Posterior cingulate gyrus (tissue), 11 donors: Measurements from ENCODE around the gene B3GNT4.
"Not testable (repeated sequence)": the region's sequence is repeated elsewhere in the genome, so short reads cannot be mapped to it uniquely, and the experiment has no call there.

Experiments
- DNase-seq, 10 donors: peaks; one replicate each; pipeline versions ENCODE4 v3.0.0 to v3.0.0-alpha.2; 2020 to 2021; ENCODE audit warnings: mixed read lengths in 3 of 10
- intact Hi-C: fragments of 100-400 bp; cut with DNase I; formaldehyde crosslinking; loops from one replicate; pipeline ENCODE4 v1.15.1; 2023

B3GNT4 gene

DNA sequence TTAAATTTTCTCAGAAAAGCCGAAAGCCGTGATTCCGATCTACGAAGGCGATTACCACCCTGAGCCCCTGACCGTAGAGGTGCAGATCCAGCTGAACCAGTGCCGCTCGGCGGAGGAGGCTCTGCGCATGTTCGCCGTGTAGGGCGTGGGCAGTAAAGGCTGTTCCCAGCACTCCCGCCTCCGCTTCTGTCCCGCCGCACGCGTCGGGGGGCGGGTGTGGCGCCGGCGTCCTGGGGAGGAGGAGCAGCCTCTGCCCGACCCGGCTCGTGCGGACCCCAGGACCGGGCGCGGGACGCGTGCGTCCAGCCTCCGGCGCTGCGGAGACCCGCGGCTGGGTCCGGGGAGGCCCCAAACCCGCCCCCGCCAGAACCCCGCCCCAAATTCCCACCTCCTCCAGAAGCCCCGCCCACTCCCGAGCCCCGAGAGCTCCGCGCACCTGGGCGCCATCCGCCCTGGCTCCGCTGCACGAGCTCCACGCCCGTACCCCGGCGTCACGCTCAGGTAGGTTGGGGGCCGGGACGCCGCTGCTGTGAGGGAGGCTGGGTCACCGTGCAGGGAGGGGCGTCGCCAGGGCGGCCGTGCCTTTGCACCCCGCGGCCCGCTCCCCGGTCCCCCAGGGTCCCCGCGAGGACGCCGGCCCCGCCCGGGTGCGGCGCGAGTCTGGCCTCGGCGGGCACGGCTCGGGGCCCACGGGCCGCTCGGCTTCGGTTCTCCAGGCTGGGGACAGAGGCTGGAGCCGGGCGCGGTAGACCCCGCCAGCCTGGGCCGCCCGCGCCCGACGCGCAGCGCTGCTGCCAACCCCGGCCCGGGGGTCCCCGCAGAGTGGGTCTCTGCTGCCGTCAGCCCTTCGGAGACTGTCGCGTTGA is at the start of gene B3GNT4:
Gene B3GNT4, plus strand, starts transcription at position 409 of the 866 bp plus-strand sequence. CDS start 910 bp downstream, outside the sequence.
- intact Hi-C loops, result no loop called here
- DNase-seq, result peak in 9 of 10 donors; percentile 36 to 96 (median 68)

DNA sequence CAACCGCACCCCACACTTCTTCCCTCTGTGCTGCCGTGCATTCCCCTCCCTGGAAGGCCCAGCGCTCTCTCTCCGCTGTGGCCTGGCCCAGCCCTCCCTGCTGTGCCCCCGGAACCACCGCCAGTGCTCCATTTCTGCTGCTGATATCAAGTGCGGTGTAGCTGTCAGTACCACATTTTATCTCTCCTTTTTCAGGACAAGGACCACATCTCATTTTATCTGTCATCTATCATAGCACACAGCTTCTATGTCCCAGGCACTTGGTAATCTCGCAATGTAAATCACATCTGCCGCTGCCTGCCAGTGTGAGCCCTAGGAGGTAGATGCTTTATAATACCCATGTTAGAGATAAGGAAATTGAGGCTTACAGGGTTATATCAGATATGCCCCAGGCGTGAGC is 47.8 kb upstream of the B3GNT4 start:
- intact Hi-C loops, result no loop called here
- no peak for DNase-seq

DNA sequence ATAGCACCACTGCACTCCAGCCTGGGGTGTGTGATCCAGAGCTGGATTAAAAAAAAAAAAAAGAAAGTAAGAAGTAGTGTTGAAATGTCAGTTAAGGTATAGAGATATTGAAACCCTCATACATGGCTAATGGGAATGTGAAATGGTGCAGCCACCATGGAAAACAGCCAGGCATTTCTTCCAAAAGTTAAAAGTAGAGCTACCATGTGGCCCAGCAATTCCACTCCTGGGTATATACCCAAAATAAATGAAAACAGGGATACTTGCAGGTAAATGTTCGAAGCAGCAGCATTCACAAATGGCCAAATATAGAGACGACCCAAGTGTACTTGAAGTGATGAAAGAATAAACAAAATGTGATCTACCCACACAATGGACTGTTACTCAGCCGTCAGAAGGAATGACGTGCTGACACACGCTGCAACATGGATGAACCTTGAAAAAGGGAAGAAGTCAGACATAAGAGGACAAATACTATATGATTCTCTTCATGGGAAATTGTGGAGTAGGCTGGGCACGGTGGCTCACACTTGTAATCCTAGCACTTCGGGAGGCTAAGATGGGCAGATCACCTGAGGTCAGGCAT is 44.7 kb upstream of the B3GNT4 start:
- DNase-seq, result peak in 1 of 10 donors; percentile 5
- intact Hi-C loops, result no loop called here

DNA sequence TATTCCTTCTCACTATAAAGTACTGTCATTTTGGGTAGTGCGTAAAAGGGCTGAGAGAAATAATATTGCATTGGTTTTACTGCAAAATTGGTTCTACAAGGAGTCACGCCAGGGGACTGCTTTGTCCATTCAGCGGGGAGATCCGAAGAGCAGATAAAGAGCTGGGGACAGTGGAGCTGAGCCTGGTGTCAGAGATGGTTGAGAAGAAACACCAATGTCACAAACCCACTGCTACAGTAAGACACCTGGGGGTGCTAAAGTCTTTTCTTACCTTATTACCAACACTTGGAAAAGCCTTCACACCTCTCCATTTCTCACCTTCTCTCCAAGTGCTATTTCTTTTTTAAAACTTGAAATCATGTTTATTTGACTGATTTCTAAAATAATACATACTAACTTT is 43.6 kb upstream of the B3GNT4 start:
- intact Hi-C loops, result no loop called here

DNA sequence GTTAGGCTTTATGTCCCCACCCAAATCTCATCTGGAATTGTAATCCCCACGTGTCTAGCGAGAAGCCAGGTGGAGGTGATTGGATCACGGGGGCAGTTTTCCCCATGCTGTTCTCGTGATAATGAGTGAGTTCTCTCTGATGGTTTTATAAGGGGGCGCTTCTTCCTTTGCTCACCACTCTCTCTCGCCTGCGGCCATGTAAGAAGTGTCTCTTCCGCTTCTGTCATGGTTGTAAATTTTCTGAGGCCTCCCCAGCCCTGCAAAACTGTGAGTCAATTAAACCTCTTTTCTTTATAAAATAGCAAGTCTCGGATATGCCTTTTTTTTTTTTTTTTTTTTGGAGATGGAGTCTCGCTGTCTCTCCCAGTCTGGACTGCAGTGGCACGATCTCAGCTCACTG is 42.7 kb upstream of the B3GNT4 start:
- intact Hi-C loops, result no loop called here
- DNase-seq, result peak in 1 of 10 donors; percentile 47

More for the DNA sequence above, 43.6 kb upstream of the B3GNT4 start:
- no peak for DNase-seq

DNA sequence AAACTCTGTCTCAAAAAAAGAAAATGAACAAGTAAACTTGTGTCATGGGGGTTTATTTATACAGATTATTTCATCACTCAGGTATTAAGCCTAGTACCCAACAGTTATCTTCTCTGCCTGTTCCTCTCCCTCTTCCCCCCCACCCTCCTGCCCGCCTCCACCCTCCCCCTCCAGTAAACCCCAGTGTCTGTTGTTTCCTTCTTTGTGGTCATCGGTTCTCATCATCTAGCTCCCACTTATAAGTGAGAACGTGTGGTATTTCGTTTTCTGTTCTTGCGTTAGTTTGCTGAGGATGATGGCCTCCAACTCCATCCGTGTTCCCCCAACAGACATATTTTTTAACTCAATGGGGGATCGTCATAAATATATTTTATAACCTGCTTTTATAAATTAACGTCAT is 41.8 kb upstream of the B3GNT4 start:
- intact Hi-C loops, result no loop called here
- no peak for DNase-seq

DNA sequence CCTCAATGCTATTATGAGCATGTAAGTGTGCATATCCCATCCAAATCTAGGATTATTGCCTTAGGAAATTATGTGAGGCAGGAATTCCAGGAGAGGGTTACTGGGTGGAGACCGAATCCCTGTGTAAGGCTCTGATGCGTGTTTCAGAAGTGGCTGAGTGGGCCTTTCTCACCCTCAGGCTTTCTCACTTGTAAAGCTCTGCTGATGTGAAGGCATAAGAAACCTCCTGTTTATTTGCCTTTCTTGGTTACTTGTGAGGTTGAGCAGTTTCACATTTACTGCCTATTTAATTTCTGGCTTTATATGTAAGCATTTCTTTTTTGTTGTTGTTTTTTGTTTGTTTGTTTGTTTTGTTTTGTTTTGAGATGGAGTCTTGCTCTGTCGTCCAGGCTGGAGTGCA is 40.5 kb upstream of the B3GNT4 start:
- DNase-seq, result peak in 1 of 10 donors; percentile 6
- intact Hi-C loops, result no loop called here

DNA sequence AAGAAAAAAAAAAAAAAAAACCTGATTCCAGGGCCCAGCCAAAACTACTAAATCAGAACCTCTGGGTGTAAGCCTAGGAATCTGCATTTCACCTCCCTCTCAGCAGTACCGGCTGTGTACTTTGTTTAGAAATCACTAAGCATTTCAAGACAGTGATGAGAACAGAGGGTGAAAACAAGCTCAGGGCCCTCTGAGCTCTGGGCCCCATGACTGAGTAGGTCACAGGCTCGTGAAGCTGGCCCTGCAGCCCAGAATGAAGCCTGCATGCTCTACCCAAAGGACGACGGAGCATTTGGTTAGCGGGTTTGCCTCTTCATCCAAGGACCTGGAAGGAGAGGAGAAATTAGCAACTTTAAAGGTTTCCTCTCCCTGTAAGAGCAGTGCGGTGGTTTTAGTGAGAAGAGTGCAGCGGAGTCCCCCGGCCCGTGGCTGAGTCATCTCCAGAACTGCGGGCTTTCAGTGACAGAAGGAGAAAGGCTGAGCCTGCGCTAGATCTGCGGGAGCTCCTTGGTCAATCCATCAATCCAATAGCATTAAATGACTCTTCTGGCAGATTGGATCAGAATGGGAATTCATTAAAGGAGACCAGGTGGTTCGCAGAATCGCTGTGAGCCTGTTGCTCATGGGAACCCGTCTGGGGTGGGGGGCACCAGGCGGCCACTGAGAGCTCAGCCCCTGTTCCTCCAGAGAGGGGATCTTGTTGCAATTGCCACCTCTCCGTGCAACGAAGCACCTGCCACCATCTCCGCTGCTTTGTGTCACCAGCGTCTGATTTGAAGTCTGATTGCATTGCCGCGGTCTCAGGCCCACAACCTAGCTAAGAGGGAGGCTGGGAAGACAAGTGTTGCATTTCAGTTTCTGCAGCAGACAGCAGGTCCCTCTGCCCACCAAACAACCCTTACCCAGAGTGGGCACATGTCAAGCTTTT is 36.8 kb upstream of the B3GNT4 start:
- intact Hi-C loops, result no loop called here

DNA sequence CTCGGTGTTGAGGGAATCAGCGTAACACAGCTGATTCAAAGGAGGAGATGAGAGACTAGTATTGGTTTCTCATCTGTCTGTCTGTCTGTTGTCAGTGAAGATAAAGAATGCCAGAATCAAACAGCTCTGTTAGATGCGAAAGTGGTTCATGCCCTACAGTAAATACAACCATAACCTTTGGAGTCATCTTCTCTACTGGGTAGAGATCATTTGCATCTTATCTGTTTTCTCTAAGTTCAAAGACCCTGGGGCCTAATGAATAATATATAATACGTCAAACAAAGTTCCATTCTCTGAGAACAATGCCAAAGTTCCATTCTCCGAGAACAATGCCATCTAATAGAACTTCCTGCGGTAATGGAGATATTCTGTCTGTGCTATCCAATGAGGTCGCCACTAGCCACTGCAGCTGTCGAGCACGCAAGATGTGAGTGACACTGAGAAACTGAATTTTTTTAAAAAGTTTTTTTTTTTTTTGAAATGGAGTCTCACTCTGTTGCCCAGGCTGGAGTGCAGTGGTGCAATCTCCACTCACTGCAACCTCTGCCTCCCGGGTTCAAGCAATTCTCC is 36.1 kb upstream of the B3GNT4 start:
- no peak for DNase-seq
- intact Hi-C loops, result no loop called here

More for the DNA sequence above, 36.8 kb upstream of the B3GNT4 start:
- DNase-seq, result peak in 1 of 10 donors; percentile 61

DNA sequence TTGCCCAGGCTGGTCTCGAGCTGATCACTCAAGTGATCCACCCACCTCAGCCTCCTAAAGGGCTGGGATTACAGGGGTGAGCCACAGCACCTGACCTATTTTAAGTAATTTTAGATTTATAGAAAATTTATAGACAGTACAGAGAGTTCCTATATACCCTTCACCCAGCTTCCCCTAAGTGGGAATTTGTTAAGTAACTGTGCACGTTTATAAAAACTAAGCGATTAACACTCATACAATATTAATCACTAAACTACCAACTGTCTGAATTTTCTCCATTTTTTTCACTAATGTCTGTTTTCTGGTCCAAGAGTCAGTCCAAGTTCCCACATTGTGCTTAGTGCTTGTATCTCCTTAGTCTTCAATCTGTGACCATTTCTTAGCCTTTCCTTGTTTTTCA is 35.0 kb upstream of the B3GNT4 start:
- intact Hi-C loops, result no loop called here
- DNase-seq, result peak in 1 of 10 donors; percentile 34

DNA sequence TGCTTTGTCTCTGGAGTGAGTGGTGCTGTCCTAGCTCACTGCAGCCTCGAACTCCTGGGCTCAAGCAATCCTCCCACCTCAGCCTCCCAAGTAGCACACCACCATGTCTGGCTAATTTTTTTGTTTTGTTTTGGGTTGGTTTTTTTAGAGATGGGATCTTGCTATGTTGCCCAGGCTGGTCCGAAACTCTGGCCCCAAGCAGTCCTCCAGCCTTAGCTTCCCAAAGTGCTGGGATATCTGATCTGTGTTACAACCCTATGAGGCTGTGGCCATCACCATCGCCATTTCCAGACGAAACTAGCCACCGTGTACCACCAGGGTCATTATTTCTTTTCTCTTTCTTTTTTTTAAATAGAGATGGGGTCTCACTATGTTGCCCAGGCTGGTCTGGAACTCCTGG is 32.1 kb upstream of the B3GNT4 start:
- intact Hi-C loops, result no loop called here
- no peak for DNase-seq

DNA sequence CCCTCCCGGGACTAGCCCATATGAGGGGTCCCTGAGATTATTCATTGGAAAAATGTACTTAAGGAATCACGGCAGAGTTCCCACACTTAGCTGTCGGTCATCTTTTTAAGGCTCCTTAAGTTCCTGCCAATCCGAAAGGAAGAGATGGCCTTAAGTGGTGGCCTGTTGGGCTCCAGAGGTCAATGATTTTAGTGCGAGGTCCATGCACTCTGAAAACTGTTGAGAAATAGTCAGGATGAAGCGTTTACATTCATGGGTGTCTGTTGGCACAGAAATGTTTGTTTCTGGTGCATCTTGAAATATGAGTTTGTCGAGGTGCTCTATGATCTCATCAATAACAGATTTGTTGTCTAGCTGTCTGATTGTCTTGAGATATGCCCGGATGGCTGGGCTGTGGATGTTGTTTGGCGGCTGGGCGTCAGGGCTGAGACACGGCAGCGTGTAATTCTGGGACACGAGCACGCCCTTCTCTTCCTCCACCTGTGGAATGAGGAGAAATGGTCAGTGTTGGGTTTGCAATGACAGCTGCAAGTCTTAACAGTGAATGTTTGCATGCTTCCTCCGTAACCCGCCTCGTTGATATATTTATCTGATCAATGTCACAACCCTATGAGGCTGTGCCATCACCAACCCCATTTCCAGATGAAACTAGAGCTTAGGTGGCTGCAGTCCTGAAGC is 31.1 kb upstream of the B3GNT4 start:
- intact Hi-C loops, result no loop called here
- peak in 2 of 10 donors; percentile 1 to 51 for DNase-seq

DNA sequence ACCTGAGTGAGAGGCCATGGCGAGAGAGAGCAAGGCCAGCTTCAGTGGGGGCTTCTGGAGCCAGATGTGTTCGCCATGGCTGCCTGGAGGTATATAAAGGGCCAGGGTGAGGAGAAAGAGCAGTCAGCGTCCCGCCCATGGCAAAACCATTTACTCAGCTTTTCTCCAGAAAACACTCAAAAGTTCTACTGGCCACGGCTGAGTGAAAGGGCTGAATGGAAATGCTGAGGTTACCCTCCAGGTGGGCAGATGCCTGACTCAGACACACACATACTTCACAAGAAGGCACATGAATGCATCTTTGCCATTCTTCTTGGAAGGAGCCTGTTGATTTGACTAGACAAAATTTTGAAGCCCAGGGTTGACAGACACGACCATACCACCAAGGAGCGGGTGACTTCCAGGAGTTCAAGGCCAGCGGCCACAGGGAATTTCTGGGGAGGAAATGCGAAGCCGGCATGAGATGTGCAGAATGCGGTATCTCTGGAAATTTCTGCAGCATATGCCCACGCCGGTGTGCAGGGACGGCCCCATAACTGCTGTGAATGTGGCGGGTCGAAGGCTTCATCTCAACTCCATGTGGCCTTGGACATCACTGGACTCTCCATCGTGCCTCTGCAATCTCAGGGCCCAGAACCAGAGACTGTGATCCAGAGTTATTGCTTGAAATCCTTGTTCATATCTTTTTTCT is 29.2 kb upstream of the B3GNT4 start, which contains the start of gene IL31:
Gene IL31, minus strand, starts transcription at position 67 of the 691 bp plus-strand sequence. Its CDS starts 49 bp downstream, at position 18.
- intact Hi-C loops, result no loop called here
- DNase-seq, result peak in 2 of 10 donors; percentile 62 to 67

DNA sequence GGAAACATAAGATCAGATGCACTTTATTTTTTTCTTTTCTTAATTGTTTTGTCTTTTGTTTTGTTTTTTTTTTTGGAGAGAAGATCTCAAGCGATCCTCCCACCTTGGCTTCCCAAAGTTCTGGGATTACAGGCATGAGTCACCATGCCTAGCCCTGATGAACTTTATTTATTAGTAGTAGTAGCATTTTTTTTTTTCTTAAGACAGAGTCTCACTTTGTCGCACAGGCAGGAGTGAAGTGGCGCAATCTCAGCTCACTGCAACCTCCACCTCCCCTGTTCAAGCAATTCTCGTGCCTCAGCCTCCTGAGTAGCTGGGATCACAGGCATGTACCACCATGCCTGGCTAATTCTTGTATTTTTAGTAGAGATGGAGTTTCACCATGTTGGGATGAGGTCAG is 27.0 kb upstream of the B3GNT4 start:
- intact Hi-C loops, result not testable (repeated sequence)
- DNase-seq, result peak in 1 of 10 donors; percentile 18

DNA sequence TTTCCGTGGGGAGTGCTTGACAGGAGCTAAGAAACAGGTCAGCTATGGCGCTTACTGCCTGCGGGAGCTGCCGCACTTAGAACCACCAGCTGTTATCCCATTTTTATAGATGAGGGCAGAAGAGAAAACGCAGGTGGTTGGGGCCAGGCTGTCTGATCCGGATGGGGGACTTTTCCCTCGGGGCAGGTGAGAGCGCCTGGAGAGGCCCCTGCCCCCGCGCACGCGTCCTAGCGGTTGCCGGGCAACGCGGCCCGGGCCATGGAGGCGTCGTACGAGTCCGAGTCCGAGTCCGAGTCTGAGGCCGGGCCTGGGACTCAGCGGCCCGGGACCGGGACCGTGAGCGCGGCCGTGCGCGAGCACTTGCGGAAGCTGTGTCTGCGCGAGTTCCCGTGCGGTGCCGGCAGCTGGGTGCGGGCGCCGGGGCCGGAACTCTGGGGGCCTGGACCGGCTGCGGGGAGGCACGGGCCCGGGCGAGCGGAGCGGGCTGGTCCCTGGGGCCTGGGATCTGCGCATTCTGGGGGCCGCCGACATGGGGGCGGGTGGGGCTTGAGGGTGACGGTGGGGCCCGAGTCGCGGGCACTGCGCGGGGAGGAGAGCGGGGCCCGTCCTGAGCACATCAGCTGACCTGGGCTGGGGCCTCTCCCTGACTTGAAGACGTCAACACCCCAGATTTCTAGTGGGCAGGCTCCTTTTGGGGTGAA is 20.5 kb upstream of the B3GNT4 start, which contains the start of gene LRRC43:
Gene LRRC43, plus strand, starts transcription at position 237 of the 701 bp plus-strand sequence. Its CDS starts 22 bp downstream, at position 259.
- intact Hi-C loops, result no loop called here
- peak in 7 of 10 donors; percentile 17 to 91 (median 46) for DNase-seq

DNA sequence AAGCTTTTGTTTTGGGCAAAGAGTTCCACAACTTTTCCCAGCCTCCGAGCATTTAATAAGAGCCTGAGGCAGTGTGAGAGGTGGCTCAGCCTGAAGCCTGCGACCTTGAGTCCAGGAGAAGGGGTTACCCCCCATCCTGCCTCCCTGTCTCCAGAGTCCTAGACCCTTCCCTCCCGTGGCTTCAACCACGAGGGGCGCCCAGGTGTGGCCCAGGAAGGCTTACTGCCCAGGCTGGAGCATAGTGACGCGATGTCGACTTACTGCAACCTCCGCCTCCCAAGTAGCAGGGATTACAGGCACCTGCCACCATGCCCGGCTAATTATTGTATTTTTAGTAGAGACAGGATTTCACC is 19.9 kb upstream of the B3GNT4 start:
- DNase-seq, result peak in 2 of 10 donors; percentile 42 to 59
- intact Hi-C loops, result no loop called here

DNA sequence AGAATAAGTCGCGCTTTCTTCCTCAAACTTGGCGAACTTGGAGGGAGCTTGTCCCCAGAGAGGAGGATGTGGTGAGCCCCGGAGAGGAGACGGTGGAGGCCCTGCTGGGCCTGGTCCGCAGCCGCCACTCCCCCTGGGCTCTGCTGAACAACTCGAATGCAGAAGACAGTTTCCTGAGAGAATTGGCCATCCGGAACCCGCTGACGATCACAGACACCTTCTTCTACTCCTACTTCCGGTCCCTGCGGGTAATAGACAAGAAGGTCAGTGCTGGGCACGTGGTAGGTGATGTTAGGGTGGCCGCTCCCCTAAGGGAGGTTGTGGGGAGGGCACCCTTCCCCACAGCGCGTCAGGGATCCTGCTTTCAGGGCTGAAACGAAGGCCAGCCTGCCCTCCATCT is 19.0 kb upstream of the B3GNT4 start:
- intact Hi-C loops, result no loop called here
- peak in 2 of 10 donors; percentile 36 to 47 for DNase-seq

DNA sequence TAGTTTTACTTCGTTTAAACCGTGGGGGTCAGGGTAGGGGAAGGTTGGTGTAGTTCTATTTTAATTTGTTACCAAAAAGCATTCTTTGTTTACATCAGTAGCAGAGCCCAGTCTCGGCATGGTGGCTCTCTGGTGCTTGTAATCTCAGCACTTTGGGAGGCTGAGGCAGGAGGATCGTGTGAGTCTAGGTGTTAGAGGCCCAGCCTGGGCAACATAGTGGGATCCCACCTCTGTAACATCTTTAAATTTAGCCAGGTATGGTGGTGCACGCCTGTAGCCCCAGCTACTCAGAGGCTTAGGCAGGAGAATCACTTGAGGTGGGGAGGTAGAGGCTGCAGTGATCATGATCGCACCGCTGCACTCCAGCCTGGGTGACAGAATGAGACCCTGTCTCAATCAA is 18.4 kb upstream of the B3GNT4 start:
- peak in 2 of 10 donors; percentile 27 to 34 for DNase-seq
- intact Hi-C loops, result no loop called here
